ENCODE results near the gene HS3ST4. TPM values are rescaled to one million over a fixed set of nuclear protein-coding genes. Genes with fewer than 3 reads are reported as not detected.

The HS3ST4 gene
- polyA plus RNA-seq, 1 donor from 2014 or later, result 13.0 TPM

DNA sequence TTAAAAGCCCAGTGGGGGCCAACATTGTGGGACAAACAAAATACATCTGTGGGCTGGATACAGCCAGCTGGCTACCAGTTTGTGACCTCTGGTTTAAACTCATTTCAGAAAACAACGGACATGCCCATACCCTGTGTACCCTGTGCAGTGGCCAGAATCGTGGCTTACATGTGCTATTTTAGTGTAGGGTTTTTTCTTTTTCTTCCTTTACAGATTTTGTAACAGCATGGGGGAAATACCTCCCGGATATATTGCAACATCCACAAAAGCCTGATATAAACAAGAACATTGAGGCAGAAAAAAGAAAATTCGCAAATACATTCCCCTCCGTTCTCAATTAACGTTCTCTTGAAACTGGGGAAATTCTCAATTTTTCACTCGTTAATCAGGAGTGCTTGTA lies 7.3 kb downstream of the HS3ST4 start:
- no peaks in the 10 kb centered on the region for H3K36me3 ChIP-seq (ENCODE audit: insufficient read depth, low read length)
- no peak overlapping the region for H3K4me3 ChIP-seq (ENCODE audit: low read length)
- H3F3A ChIP-seq (ENCODE audit: insufficient read depth, low read length, poor library complexity, severe bottlenecking), result no peaks in the 10 kb centered on the region
- H3K9me2 ChIP-seq (ENCODE audit: insufficient read depth, low read length), result no peaks in the 10 kb centered on the region
- H3K27ac ChIP-seq (ENCODE audit: low read length), result no peak overlapping the region
- H4K20me1 ChIP-seq (ENCODE audit: insufficient read depth), result no peaks in the 10 kb centered on the region
- no peaks in the 10 kb centered on the region for H3K9me3 ChIP-seq (ENCODE audit: low read length)
- H2AFZ ChIP-seq (ENCODE audit: low read depth, low read length), result no peak overlapping the region
- no peak for TF ChIP-seq CTCF (IDR thresholded peaks at IDR 0.05; ENCODE audit: poor library complexity, severe bottlenecking)
- no peak for TF ChIP-seq EZH2 (IDR thresholded peaks at IDR 0.05; ENCODE audit: borderline replicate concordance, insufficient read depth, low read length, poor library complexity, severe bottlenecking)
- no peak for TF ChIP-seq SMC3 (conservative IDR thresholded peaks at IDR 0.05; ENCODE audit: poor library complexity)
- TF ChIP-seq, protein P1, sequence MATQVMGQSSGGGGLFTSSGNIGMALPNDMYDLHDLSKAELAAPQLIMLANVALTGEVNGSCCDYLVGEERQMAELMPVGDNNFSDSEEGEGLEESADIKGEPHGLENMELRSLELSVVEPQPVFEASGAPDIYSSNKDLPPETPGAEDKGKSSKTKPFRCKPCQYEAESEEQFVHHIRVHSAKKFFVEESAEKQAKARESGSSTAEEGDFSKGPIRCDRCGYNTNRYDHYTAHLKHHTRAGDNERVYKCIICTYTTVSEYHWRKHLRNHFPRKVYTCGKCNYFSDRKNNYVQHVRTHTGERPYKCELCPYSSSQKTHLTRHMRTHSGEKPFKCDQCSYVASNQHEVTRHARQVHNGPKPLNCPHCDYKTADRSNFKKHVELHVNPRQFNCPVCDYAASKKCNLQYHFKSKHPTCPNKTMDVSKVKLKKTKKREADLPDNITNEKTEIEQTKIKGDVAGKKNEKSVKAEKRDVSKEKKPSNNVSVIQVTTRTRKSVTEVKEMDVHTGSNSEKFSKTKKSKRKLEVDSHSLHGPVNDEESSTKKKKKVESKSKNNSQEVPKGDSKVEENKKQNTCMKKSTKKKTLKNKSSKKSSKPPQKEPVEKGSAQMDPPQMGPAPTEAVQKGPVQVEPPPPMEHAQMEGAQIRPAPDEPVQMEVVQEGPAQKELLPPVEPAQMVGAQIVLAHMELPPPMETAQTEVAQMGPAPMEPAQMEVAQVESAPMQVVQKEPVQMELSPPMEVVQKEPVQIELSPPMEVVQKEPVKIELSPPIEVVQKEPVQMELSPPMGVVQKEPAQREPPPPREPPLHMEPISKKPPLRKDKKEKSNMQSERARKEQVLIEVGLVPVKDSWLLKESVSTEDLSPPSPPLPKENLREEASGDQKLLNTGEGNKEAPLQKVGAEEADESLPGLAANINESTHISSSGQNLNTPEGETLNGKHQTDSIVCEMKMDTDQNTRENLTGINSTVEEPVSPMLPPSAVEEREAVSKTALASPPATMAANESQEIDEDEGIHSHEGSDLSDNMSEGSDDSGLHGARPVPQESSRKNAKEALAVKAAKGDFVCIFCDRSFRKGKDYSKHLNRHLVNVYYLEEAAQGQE (IDR thresholded peaks at IDR 0.05; ENCODE audit: borderline replicate concordance), result no peak
- TF ChIP-seq RAD21 (conservative IDR thresholded peaks at IDR 0.05), result no peak
- no peak for TF ChIP-seq POLR2AphosphoS5 (IDR thresholded peaks at IDR 0.05)
- TF ChIP-seq MXI1 (conservative IDR thresholded peaks at IDR 0.05; ENCODE audit: poor library complexity, severe bottlenecking), result no peak
- TF ChIP-seq EP300 (conservative IDR thresholded peaks at IDR 0.05; ENCODE audit: poor library complexity, severe bottlenecking), result no peak
- no peak for TF ChIP-seq TAF1 (IDR thresholded peaks at IDR 0.05; ENCODE audit: low read depth)
- H3K4me2 ChIP-seq (ENCODE audit: low read length), result no peak overlapping the region
- H3K27me3 ChIP-seq (ENCODE audit: insufficient read depth, low read depth, low read length), result peaks cover 14% of the 10 kb centered on the region
- H3K9ac ChIP-seq (ENCODE audit: low read length), result no peak overlapping the region
- peaks cover 18% of the 10 kb centered on the region for H3K79me2 ChIP-seq (replicated peaks; ENCODE audit: insufficient read depth, low read length)

GRCh38 chr16:25700547-25700946 lies 8.8 kb downstream of the HS3ST4 start:
- Histone ChIP-seq H3K27ac (ENCODE audit: low read length) (no peak overlapping the region), H3K36me3 (ENCODE audit: insufficient read depth, low read length) (no peaks in the 10 kb centered on the region), H3K9ac (ENCODE audit: low read length) (no peak overlapping the region), H3K4me3 (ENCODE audit: low read length) (no peak overlapping the region), H3K27me3 (ENCODE audit: insufficient read depth, low read depth, low read length) (peaks cover 3% of the 10 kb centered on the region), H3K9me2 (ENCODE audit: insufficient read depth, low read length) (no peaks in the 10 kb centered on the region), H3K4me2 (ENCODE audit: low read length) (no peak overlapping the region), H3K9me3 (ENCODE audit: low read length) (no peaks in the 10 kb centered on the region), H3K79me2 (replicated peaks; ENCODE audit: insufficient read depth, low read length) (peaks cover 5% of the 10 kb centered on the region), H2AFZ (ENCODE audit: low read depth, low read length) (no peak overlapping the region), H4K20me1 (ENCODE audit: insufficient read depth) (no peaks in the 10 kb centered on the region), H3F3A (ENCODE audit: insufficient read depth, low read length, poor library complexity, severe bottlenecking) (no peaks in the 10 kb centered on the region)
- TF ChIP-seq, protein P1 (IDR thresholded peaks at IDR 0.05; ENCODE audit: borderline replicate concordance), result no peak
- TF ChIP-seq EZH2 (IDR thresholded peaks at IDR 0.05; ENCODE audit: borderline replicate concordance, insufficient read depth, low read length, poor library complexity, severe bottlenecking) (no peak), EP300 (conservative IDR thresholded peaks at IDR 0.05; ENCODE audit: poor library complexity, severe bottlenecking) (no peak), POLR2AphosphoS5 (IDR thresholded peaks at IDR 0.05) (no peak), SMC3 (conservative IDR thresholded peaks at IDR 0.05; ENCODE audit: poor library complexity) (no peak), MXI1 (conservative IDR thresholded peaks at IDR 0.05; ENCODE audit: poor library complexity, severe bottlenecking) (no peak), RAD21 (conservative IDR thresholded peaks at IDR 0.05) (no peak), TAF1 (IDR thresholded peaks at IDR 0.05; ENCODE audit: low read depth) (no peak), CTCF (IDR thresholded peaks at IDR 0.05; ENCODE audit: poor library complexity, severe bottlenecking) (no peak)

Data from neural cell (in vitro differentiated cells).